GM21723 (cell line): ENCODE data around the gene PLAC9.
"Not testable (repeated sequence)": the region's sequence is repeated elsewhere in the genome, so short reads cannot be mapped to it uniquely, and the experiment has no call there.

Experiments
- ATAC-seq: cut with Tn5 transposase; IDR thresholded peaks from one replicate; pipeline ENCODE4 v1.9.1; 2021; ENCODE audit warnings: mild to moderate bottlenecking, moderate library complexity; ENCODE audit not compliant: unreplicated experiment

Gene PLAC9

GRCh38 chr10:80137920-80138319 lies 5.4 kb downstream of the PLAC9 start:
- no peak for ATAC-seq

GRCh38 chr10:80139265-80139664 lies 6.7 kb downstream of the PLAC9 start:
- ATAC-seq = no peak

DNA sequence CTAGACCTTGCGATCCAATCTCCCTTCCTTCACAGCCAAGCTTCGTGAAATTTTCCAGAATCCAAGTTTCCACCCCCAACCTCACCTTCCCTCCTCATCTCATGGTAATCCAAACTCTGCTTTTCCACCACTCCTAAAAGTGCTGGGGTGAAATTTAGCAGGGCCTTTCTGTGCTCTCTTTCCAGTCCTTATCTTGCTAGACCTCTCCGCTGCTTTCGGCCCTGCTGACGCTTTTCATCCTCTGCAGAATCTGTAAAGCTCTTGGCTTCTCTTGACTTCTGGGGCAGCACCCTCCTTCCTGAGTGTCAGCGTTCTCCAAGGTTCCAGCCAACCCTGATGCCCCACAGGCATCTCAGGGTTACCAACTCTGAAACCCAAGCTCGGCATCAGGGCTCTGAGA lies 7.7 kb downstream of the PLAC9 start:
- no peak for ATAC-seq

- ATAC-seq = no peak
Measured at GRCh38 chr10:80141696-80142460, 9.3 kb downstream of the PLAC9 start.

- peak; percentile 61 for ATAC-seq
Measured at GRCh38 chr10:80144067-80144695, 11.7 kb downstream of the PLAC9 start.

DNA sequence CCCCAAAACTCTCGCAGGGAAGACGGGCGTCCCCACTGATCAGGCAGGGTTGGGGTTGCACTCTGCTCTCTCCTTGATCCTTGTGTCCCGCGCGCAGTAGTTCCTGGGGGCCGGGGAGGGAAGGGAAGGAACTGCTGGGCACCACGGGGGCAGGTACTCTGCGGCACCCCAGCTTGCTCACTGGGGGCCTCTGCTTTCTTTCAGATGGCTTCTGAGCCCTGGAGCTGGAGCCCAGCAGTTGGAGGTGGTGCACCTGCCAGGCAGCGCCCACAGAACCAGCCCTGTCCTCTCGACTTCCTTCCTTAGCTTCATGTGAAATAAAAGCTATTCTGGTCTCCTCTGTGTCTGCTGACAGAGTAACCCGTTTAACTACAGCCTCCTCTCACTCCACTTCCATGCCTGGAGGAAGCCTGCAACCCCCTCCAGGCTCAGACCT lies 12.2 kb downstream of the PLAC9 start:
- ATAC-seq = peak; percentile 44

GRCh38 chr10:80145406-80146308 lies 13.1 kb downstream of the PLAC9 start:
- ATAC-seq = not testable (repeated sequence)

- no peak for ATAC-seq
Measured at GRCh38 chr10:80146918-80147317, 14.4 kb downstream of the PLAC9 start.

DNA sequence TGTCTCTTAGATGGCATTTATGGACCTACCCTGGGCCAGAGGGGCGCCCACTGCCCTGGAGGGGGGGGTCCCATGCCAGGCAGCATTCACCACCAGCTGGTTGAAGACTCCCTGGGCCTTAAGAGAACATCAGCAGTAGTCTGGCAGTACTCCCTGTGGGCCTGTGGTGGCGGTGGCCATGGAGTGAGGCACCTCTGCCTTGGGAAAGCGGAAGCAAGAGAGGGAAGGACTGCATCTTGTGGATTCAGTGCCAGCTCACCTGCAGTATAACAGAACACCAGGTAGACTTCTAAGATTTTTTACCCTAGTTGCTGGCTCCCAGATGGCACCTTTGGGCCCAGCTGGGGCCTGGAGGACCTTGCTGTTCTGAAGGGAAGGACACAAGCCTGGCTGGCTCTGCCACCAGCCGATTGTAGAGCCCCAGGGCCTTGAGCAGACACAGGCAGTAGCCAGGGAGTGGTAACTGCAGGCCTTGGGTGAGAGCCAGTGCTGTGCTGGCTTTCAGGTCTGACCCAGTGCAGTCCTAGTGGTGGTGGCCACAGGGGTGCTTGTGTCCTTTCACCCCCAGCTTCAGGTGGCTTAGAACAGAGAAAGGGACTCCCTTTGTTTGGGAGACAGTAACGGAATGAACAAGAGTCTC lies 15.8 kb downstream of the PLAC9 start:
- ATAC-seq = no peak

DNA sequence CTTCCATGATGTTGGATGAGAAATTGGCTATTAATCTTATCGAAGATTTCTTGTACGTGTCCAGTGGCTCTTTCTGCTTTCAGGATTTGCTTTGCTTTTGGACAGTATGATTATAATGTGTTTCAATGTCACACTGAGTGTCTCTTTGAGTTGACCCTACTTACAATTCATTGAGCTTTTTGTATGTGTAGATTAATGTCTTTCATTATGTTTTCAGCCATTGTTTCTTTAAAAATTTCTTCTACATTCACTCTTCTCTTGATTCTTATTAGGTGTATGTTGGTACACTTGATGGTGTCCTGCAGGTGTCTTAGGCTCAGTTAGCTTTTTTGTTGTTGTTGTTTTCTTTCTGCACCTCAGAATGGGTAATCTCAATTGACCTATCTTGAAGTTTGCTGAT lies 16.6 kb downstream of the PLAC9 start:
- no peak for ATAC-seq

DNA sequence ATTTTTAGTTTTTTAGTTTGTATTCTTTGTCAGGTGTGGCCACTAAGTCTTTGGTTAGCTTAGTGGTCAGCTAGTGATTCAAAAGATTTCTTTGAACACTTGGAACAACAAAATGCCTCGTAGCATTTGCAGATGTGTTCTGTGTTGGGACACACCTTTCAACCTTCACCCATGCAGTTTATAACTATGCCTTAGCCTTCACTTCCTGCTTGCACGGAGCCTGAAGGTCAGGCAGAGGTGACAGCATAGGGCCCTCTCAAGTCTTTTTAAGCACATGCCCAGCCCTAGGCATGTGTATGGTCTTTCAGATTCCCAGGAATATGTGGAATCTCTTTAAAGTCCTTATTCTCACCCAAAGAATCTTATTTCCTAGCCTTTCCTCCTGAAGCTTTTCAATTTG lies 17.6 kb downstream of the PLAC9 start:
- ATAC-seq = no peak

- ATAC-seq = no peak
Measured at GRCh38 chr10:80152820-80153219, 20.3 kb downstream of the PLAC9 start.

- ATAC-seq = no peak
Measured at GRCh38 chr10:80153460-80153859, 20.9 kb downstream of the PLAC9 start.

- ATAC-seq = no peak
Measured at GRCh38 chr10:80154626-80154977, 22.1 kb downstream of the PLAC9 start.

DNA sequence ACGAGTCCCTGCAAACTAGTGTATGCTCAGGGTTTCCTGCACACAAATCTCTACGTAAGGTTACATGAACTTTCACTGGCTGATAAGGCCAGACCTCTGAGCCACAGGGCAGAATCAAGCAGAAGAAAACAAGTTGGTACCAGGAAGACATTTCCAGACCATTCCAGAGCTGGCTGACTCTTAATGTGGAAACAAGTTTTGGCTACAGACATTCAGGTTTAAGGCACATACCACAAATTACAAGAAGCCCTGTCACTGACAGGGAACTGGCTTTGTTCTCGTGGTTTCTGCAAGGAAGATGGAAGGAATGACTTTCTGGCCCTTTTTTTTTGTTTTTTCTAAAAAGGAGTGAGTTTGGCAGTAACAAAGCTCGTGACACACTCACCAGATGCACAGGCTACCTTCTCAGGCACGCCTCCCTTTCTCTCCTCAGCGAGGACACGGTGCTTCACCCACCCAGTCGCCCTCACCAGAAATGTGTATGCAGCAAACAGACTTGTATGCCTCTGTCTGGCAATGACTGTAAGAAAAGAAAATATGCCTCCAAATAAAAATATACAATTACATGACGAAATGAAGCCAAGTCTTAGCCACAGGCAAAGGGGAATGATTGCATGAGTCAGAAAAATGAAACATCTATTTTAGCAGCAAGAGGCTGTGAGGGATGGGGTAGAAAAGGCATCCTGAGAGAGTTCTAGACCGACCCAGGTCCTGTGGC lies 22.6 kb downstream of the PLAC9 start:
- no peak for ATAC-seq

DNA sequence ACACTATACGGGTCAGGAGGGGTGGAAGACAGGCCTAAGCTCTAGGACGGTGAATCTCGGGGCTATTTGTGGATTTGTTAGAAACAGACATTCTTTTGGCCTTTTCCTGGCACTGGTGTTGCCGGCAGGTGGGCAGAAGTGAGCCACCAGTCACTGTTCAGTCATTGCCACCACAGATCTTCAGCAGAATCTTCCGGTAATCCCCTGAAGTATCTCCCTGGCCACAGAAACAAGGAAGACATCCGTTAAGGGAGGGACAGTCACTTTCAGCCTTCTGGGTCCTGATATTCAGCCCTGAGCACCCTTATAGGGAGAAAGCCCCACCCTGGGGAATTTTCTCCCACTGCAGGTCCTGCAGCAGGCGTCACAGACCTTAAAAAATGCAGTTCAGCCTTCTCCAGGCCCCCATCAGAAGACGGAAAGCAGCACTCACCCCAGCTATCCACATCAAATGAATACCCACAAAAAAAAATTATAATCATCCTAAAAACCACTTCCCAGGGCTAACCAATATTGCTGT lies 23.2 kb downstream of the PLAC9 start:
- ATAC-seq = no peak

DNA sequence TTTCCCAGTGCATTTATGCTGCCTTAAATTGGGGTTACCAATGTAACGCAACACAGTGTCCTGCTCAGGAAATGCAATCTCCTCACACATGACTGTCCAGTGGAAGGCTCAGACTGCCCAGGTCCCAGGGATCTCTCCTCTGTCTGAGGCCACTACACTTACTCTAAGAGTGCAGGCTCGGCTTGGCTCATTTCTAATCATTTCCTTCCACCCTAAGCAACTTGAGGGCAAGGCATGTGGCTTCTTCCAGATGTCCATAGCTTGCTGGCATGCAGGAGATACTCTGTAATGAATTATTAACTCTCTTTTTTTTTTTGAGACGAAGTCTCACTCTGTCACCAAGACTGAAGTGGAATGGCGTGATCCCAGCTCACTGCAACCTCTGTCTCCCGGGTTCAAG lies 23.7 kb downstream of the PLAC9 start:
- no peak for ATAC-seq

GRCh38 chr10:80157561-80157960 lies 25.0 kb downstream of the PLAC9 start:
- no peak for ATAC-seq

GRCh38 chr10:80158126-80158525 lies 25.6 kb downstream of the PLAC9 start:
- ATAC-seq = no peak

DNA sequence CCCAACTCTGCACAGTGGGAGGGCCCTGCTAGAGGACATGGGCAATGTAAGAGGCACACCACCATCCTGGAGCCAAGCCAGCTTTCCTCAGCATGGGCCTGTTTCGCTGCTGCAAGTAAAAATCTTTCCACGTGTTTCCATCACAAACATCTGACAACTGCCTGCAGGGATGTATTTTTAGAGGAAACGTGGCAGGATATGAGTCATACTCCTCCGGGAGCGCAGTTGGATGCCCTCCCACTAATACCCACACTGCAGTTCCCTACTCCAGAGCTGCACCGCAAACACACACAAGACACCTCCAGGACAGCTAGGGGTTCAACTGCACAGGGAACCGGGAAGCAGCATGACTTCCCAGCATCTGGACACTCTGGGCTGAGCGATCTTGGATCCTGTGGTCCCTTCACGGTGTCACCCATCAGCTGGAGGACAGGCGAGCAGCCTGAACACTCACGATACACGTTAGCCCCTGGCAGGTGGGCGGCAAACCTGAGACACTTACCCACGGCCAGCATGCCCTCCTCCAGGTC lies 26.1 kb downstream of the PLAC9 start:
- no peak for ATAC-seq
